GM18502 (cell line): ENCODE results near the gene RNF214.
"Not testable (repeated sequence)": the region's sequence is repeated elsewhere in the genome, so short reads cannot be mapped to it uniquely, and the experiment has no call there.

ENCODE experiments used
- ATAC-seq: cut with Tn5 transposase; IDR thresholded peaks from one replicate; pipeline ENCODE4 v1.9.1; 2021; ENCODE audit warnings: mild to moderate bottlenecking; ENCODE audit not compliant: unreplicated experiment, poor library complexity

The RNF214 gene

DNA sequence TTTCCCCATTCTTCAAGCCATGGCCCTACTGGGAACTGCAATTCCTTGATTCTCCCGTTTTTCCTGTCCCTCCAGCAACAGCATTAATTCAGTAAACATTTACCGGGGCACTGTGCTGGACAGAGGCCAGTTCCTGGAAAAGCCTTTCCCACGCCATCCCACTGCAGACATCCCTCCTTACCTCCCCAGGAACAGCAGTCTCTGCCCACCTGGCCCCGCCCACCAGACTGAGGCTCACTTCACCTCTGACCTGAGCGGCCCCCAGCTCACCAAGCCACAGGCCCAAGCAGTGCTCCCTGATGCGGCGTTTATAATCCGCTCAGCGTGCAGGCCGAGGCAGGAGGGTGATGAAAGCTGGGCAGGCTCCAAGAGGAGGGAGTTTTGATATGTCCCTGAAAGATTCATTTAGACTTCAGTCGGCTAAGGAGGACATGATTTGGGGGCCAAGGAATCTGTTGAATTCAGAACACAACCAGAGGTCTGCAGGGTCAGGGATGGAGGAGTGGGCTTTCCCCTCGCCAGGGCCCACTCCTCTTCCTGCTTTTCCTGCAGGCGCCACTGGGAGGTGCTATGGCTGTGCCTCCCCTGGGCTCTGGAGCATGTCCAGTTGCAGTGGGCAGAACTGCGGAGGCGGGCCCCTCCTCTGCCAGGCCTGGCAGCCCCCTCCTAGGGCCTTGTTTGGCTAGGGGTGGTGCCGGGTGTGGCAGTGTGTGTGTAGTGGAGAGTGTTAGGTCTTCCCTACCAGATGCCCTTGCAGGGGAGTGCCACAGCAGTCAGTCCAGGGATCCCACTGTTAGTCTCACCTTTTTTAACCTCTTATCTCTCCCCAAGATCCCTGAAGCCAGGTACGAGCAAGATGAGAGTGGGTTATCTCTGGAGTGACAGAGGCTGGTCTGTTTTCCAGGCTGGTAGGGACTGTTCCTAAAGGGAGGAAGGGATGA is 34.7 kb upstream of the RNF214 start:
- ATAC-seq, result no peak

DNA sequence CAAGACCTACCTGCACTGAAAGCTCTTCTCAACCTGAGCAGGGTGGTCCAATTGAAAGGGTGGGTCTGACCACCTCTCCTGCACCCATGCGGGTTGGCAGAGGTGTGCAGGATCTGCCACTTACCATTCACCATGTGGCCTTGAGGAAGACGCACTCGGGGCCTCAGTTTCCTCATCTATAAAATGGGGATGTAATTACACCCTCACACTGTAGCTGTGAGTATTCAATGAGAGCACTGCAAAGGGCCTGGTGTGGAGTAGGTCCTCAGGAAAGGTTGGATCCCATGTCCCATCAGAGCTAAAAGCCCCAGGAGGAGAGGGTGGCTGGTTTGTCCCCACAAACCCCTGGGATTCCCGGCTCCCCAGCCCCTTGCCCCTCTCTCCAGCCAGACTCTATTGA is 33.9 kb upstream of the RNF214 start:
- ATAC-seq, result no peak

DNA sequence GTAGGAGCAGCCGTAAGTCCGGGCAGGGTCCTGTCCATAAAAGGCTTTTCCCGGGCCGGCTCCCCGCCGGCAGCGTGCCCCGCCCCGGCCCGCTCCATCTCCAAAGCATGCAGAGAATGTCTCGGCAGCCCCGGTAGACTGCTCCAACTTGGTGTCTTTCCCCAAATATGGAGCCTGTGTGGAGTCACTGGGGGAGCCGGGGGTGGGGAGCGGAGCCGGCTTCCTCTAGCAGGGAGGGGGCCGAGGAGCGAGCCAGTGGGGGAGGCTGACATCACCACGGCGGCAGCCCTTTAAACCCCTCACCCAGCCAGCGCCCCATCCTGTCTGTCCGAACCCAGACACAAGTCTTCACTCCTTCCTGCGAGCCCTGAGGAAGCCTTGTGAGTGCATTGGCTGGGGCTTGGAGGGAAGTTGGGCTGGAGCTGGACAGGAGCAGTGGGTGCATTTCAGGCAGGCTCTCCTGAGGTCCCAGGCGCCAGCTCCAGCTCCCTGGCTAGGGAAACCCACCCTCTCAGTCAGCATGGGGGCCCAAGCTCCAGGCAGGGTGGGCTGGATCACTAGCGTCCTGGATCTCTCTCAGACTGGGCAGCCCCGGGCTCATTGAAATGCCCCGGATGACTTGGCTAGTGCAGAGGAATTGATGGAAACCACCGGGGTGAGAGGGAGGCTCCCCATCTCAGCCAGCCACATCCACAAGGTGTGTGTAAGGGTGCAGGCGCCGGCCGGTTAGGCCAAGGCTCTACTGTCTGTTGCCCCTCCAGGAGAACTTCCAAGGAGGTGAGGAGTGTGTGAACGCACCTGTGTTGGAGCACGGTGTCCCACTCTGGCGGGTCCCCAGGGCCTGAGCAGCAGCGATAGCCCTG is 33.2 kb upstream of the RNF214 start, which contains the start of gene TAGLN:
TAGLN (plus strand) TSS at position 318 of the 863 bp plus-strand sequence. CDS start 3,644 bp downstream, outside the sequence.
- no peak for ATAC-seq

DNA sequence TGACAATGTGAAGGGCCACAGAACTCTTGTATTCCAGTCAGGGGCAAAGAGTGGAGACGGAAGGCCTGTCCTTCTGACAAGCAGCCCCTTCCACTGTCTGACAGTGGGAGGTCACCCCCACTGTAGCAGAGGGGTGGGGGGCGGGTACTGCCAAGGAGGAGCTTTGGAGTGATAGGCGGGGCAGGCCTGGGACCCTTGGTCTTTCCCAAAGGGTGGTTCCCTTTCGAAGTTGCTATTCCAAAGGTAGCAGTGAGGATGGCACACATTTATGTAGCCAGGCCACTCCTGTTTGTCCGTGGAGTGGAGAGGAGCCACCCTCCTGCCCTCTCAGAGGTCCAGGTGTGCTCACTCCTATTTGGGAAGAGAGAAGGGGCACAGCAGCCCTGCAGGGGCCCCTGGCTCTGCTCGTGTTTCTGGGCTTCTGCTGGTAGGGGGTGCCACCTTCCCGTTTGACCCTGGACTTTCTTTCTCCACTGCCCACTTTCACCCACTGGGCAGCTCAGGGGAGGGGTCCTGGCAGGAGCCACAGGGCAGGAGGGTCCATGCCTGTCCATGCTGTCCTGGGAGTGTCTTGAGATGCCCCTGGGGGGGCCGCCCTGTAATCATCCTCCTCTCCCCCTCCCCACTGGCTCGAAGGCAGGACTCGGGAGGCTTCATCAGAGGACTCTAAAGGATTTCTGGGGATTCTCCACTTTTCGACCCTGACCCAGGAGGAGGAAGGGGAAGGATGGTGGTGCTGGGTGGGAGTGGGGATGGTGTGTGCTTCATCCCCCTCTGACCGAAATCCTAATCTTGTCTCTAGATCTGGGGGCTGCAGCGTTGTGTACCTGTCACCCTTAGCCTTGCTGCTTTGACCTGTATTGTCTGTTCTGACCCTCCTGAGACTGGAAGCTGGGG is 32.3 kb upstream of the RNF214 start:
- no peak for ATAC-seq

DNA sequence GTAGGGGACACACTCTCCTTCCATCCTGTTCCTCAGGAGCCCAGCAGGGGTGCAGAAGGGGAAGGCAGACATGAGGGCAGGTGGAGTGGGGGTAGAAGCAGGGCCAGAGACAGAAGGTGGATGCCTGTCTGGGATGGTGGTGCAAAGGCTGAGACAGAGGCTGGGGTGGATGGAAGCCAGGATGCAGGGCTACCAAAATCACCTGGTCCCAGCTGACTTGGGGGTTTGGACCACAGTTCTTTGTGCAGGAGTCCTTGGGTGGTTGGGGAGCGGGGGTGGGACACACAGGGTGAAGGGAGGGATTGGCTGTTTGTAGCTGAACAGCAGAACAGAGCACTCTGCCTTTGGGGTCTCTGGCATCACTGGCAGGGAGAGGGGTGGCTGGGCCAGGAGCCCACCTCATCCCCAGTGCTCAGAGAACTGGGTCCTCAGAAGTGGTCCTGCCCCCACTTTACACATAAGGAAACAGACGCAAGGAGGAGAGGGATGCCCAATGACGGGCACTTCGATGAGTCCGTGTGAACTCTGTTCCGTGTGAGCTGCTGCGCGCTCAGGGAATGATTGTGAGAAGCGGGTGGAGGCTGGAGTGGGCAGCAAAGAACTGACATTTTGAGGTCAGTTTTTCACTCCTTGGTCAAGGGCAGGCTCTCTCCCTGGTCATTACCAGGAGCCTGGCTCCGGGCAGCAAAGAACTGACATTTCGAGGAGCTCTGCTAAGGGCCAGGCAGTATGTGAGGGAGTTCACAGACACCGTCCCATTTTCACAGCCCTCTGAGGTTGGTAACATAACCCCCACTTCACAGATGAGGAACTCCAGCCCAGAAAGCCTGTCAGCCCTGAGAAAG is 31.4 kb upstream of the RNF214 start:
- ATAC-seq, result no peak

DNA sequence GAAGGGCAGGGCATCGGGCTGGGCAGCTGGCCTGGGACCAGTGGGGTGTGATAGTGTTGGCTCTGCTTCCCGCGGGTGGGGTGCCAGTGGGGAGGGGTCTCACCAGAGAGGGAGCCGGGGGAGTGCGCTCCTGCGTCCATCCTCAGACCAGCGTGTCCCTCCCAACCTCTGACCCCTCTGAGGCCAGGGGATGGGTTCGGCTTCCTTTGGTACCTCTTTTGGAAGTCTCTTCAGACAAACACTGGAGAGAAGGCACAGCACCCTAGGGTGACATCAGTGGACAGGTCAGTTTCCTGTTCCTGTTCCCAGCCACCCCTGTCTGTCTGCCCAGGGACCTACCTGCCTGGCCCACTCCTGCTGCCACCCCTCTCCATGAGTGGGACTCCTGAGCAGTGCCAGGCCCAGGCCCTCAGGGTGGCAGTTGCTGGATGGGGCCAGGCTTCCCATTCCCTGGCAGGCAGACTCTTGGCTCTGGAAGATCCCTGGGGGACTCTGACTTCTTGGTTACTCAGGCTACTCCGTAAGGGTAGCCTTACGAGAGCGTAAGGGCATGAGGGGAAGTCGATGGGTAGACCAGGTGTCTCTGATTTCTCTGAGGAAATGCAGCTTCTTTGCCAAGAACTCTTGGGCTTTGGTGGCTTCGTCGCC is 30.7 kb upstream of the RNF214 start:
- no peak for ATAC-seq

DNA sequence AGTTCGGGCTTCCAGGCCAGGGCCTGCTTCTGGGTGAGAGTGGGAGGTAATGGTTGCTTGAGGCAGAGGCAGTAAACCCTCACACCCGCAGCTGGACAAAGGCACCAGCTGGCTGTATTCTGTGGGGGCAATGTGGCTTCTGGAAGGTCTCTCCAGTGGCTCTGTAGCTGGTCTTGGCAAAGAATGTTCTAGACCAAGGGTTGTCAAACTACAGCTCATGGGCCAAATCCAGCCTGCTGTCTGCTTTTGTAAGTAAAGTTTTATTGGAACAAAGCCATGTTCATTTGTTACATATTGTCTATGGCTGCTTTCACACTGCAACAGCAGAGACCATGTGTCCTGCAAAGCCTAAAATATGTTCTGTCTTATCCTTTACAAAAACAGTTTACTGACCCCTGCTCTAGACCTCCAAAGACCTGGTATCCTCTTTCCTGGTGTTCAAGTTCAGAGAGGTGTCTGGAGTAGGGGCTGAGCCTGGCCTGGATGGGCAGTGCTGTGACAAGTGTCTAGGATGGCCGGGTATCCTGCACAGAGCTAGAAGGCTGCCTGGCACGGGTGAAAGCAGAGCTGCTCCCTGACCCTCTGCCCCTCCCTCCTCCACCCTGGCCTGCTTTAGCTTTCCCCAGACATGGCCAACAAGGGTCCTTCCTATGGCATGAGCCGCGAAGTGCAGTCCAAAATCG is 29.9 kb upstream of the RNF214 start:
- no peak for ATAC-seq

DNA sequence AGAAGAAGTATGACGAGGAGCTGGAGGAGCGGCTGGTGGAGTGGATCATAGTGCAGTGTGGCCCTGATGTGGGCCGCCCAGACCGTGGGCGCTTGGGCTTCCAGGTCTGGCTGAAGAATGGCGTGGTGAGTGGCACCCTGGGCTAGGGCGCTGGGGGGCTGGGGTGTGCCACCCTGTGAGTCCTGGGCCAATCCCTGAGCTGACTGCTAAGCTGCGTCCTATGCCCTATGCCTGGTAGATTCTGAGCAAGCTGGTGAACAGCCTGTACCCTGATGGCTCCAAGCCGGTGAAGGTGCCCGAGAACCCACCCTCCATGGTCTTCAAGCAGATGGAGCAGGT is 29.4 kb upstream of the RNF214 start:
- ATAC-seq, result no peak

DNA sequence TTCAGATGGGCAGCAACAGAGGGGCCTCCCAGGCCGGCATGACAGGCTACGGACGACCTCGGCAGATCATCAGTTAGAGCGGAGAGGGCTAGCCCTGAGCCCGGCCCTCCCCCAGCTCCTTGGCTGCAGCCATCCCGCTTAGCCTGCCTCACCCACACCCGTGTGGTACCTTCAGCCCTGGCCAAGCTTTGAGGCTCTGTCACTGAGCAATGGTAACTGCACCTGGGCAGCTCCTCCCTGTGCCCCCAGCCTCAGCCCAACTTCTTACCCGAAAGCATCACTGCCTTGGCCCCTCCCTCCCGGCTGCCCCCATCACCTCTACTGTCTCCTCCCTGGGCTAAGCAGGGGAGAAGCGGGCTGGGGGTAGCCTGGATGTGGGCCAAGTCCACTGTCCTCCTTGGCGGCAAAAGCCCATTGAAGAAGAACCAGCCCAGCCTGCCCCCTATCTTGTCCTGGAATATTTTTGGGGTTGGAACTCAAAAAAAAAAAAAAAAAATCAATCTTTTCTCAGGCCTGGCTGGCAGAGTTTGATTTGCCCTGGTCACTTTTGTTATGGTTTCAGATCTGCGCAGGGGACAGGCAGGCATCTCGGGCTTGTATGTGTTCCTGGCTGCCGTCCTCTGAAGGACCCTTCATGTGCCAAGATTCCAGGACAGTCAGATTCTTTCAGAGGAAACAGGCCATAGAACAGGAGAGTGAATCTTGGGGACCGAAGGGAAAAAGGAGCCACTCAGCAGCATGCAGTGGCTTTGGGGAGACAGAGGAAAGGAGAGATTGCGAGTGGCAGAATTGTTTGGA is 28.0 kb upstream of the RNF214 start:
- no peak for ATAC-seq

DNA sequence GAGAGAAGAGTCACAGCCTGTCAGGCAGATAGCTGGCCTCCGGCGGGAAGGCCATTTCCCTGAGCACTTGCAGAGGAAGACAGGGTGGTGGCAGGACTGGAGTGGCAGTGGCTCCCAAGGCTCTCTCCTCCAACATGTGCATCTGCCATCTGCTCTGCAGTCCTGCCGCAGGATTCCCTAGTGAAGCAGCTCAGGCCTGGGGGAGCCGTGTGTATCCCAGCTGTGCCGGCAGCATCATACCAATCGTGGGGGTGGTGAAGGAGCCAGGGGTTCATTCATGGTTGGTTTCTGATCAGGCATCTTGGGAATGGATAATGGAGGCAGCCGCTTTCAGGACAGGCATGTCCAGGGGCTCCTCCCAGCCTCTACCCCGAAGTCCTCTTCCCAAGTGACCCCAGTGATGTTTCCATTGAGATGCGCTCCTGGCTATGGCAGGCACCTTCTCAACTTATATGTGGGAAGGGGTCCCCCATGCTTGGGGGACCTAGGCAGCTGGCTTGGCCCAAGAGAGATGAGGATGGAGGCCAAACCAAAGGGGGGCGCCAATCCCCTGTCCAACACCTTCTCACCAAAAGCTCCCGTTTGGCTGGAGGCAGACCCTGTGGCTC is 27.2 kb upstream of the RNF214 start:
- no peak for ATAC-seq

DNA sequence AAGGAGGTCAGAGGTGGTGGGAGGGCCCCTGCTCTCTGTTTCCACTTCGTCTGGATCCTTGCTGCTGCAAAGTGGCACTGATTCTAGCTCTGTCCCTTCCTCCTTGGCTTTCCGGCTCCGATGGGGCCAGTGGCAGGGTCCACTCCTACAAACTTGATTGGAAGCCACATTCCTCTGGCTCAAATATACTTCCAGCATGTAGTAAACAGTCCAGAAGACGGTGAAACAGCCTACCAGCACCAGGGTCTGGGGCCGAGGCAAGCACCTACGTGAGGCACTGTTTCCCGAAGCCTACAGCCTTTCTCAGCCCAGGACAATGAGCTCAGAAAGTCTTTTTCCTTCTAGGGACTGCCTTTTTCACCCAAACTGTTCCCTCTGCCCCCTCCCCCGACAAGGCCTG is 26.4 kb upstream of the RNF214 start:
- ATAC-seq, result not testable (repeated sequence)

DNA sequence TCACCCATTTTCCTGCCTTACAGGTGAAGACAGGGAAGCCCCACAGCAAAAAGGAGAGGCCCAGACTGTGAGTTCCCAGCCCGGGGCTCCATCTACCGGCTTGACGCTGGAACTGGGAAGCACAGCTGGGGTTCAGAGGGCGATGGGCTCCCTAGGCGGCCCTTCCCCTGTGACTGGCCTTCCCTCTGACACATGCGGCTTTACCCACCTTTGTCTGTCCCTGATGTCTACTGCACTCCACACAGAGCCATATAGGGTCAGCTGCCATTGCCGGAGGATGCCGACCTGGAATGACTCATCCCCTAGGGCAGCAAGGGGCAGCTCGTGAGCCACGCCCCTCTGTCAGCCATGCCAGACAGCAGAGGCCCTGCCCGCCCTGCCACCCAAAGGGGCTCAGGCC is 25.6 kb upstream of the RNF214 start:
- ATAC-seq, result not testable (repeated sequence)

DNA sequence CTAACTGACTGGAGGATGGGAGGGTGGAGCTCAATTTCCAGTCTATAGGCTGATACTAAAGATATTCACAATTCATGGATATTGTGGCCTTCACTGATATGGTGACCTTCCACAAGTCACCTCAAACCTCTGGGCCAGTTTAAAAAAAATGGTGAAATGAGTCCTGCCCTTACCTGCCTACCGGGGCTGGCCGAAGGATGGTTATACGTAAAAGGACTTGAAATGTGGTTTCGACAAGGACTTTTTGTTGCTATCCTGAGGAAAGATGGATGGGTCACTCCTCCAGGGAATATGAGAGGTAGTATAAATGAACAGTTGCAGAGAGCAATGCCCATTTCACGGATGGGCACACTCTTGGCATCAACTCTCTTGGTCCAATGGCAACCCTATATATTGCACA is 25.0 kb upstream of the RNF214 start:
- ATAC-seq, result not testable (repeated sequence)

DNA sequence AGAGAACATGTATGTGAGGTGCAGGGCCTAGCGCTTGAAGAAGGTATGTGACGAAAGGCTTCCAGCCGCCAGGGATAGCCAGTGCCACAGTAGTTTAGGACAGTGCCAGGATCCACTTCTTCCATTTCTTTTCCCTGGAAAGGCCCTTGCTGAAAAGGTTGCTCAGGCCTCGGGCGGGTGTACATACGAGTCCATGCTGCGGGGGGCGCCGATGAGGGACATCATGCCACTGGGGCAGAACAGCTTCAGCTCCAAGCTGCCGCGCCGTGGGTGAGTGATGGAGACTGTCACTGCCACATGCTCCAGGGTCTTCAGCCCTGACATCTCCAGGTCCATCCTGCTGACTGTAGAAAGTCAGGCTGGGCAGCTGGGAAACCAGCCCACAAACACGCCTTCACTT is 23.8 kb upstream of the RNF214 start:
- not testable (repeated sequence) for ATAC-seq

DNA sequence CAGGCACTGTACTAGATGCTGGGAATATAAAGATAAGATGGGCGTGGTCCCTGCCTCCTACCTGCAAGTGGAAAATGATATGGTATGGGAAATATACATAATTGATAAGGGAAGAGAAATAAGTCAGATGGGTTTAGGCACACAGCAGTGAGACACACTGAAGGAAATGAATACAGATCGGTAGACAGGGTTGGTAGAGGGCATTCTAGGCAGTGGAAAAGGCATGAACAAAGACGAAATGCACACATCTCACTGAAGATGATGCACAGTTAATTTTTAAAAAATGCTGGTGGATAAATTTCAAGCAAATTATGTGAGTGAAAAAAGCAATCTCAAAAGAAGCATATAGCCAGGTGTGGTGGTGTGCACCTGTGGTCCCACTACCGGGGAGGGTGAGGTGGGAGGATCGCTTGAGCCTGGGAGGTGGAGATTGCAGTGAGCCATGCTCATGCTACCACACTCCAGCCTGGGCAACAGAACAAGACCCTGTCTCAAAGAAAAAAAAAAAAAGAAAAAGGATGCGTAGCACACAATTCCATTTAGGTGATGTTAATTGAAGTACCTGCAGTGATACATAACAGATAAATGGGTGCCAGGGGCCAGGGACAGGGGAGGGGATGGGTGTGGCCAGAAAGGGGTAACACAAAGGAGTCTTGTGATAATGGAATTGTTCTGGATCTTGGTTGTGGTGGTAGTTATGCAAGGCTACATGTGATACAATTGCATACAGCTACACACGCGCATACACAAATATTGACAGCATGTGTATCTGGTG is 22.9 kb upstream of the RNF214 start:
- ATAC-seq, result not testable (repeated sequence)

DNA sequence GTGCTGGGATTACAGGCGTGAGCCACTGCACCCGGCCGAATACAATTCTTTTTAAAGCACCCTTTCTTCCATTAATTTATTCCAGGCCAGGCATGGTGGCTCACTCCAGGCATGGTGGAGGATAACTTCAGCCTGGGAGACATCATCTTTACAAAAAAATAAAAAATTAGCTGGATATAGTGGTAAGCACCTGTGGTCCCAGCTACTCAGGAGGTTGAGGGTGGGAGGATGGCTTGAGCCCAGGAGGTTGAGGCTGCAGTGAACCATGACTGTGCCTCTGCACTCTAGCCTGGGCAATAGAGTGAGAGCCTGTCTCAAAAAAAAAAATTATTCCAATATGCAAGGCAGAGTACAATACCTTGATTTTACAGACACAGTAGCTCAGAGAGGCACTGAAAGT is 21.9 kb upstream of the RNF214 start:
- no peak for ATAC-seq
